Measurements from ENCODE around the gene B3GNT9.
A peak's percentile ranks its signal among the peaks of the same experiment; 100 is the strongest.

Gene B3GNT9

DNA sequence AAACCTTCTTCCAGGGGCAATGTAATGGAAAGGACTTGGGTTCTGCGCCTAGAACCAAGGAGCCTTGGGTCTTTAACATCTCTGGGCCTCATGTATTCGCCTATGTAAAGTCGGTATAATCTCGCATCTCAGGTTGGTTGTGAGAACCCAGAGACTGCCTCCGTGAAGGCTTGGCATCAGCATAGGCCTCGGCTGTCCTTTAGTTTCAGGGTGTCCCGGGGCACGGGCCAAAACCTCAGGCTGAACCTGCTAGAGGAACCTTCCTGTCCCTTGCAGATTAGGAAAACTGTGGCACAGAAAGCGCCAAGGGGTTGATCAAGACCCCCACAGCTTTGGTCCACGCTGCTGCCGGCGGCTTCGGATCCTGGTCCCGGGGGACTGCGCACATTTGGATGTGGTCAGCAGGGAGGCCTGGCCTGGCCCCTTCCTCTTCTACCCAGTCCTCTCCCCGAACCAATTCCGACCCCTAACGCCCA lies 41.8 kb downstream of the B3GNT9 start:
- H3K36me3 ChIP-seq (ENCODE audit: control insufficient read depth in 1 of 2, insufficient read depth in 2 of 2, low read length in 2 of 2) = no peaks in the 10 kb centered on the region
- peak overlapping the region; percentile 23 for H3K4ac ChIP-seq (ENCODE audit: low read depth, low read length)
- H4K91ac ChIP-seq (ENCODE audit: low read depth, low read length) = peak overlapping the region; percentile 40
- H2AK5ac ChIP-seq (ENCODE audit: low read length) = peak overlapping the region; percentile 18
- WGBS (ENCODE audit: extremely low coverage, insufficient coverage, insufficient read length) = no CpG with 5 or more reads among the region's 18 CpGs
- peak overlapping the region; percentile 89 for H4K12ac ChIP-seq (ENCODE audit: low read depth, low read length)
- H3K4me1 ChIP-seq (ENCODE audit: control insufficient read depth in 1 of 2, insufficient read depth in 2 of 2, low read length in 2 of 2) = peaks cover 7 to 16% of the 10 kb centered on the region in 2 experiments
- H3K9me3 ChIP-seq (ENCODE audit: insufficient read depth, low read depth, low read length) = no peaks in the 10 kb centered on the region
- H3K27me3 ChIP-seq (ENCODE audit: insufficient read depth, low read length) = no peaks in the 10 kb centered on the region
- peak overlapping the region; percentile 81 for H3K14ac ChIP-seq (ENCODE audit: low read length)
- peak overlapping the region; percentile 13 for H2BK5ac ChIP-seq (ENCODE audit: low read depth, low read length, poor library complexity)
- H2BK12ac ChIP-seq (ENCODE audit: low read length) = no peak overlapping the region
- H3K4me3 ChIP-seq (ENCODE audit: low read depth, low read length) = peak overlapping the region; percentile 75
- H3K27ac ChIP-seq (ENCODE audit: low read depth, low read length) = peak overlapping the region; percentile 63
- H4K8ac ChIP-seq (ENCODE audit: low read depth, low read length) = peak overlapping the region; percentile 79
- H3K79me1 ChIP-seq (ENCODE audit: low read length) = peaks cover 8% of the 10 kb centered on the region
- peak overlapping the region; percentile 53 for H3K18ac ChIP-seq (ENCODE audit: low read length)
- peak overlapping the region; percentile 17 for H3K23ac ChIP-seq (ENCODE audit: low read length)
- peak overlapping the region; percentile 54 for H2AFZ ChIP-seq (ENCODE audit: insufficient read depth, low read length, poor library complexity)
- peaks cover 12% of the 10 kb centered on the region for H3K79me2 ChIP-seq (ENCODE audit: control insufficient read depth, insufficient read depth, low read length, poor library complexity)
- H3K4me2 ChIP-seq (ENCODE audit: low read length) = peak overlapping the region; percentile 75
- peak overlapping the region; percentile 26 for H2BK120ac ChIP-seq (ENCODE audit: insufficient read depth, low read length, poor library complexity)
- H3K9ac ChIP-seq (ENCODE audit: low read length) = peak overlapping the region; percentile 80
- DNase-seq = no peak

DNA sequence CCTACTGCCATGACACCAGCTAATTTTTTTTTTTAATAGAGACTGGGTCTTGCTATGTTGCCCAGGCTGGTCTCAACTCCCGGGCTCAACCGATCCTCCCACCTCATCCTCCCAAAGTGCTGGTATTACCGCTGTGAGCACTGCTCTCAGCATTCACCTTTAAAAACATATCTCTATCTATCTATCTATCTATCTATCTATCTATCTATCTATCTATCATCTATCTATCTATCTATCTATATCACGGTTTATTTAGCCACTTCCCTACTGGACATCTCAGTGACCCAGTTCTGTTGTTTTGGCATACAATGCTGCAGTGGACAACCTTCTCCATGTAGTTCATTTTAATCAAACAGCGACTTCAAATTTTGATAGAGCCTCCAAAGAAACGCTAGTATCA lies 42.3 kb downstream of the B3GNT9 start:
- WGBS (ENCODE audit: extremely low coverage, insufficient coverage, insufficient read length) = no CpG with 5 or more reads among the region's 6 CpGs
- H3K4me2 ChIP-seq (ENCODE audit: low read length) = no peak overlapping the region
- H3K9ac ChIP-seq (ENCODE audit: low read length) = no peak overlapping the region
- no peak overlapping the region for H2AK5ac ChIP-seq (ENCODE audit: low read length)
- H3K23ac ChIP-seq (ENCODE audit: low read length) = no peak overlapping the region
- peaks cover 12% of the 10 kb centered on the region for H3K79me2 ChIP-seq (ENCODE audit: control insufficient read depth, insufficient read depth, low read length, poor library complexity)
- no peak overlapping the region for H2BK12ac ChIP-seq (ENCODE audit: low read length)
- no peak overlapping the region for H3K4me3 ChIP-seq (ENCODE audit: low read depth, low read length)
- H3K36me3 ChIP-seq (ENCODE audit: control insufficient read depth in 1 of 2, insufficient read depth in 2 of 2, low read length in 2 of 2) = no peaks in the 10 kb centered on the region
- no peak overlapping the region for H4K12ac ChIP-seq (ENCODE audit: low read depth, low read length)
- H3K4me1 ChIP-seq (ENCODE audit: control insufficient read depth in 1 of 2, insufficient read depth in 2 of 2, low read length in 2 of 2) = peaks cover 7 to 16% of the 10 kb centered on the region in 2 experiments
- no peak overlapping the region for H2AFZ ChIP-seq (ENCODE audit: insufficient read depth, low read length, poor library complexity)
- no peak overlapping the region for H2BK5ac ChIP-seq (ENCODE audit: low read depth, low read length, poor library complexity)
- H2BK120ac ChIP-seq (ENCODE audit: insufficient read depth, low read length, poor library complexity) = no peak overlapping the region
- H4K8ac ChIP-seq (ENCODE audit: low read depth, low read length) = no peak overlapping the region
- H3K27me3 ChIP-seq (ENCODE audit: insufficient read depth, low read length) = no peaks in the 10 kb centered on the region
- no peak for DNase-seq
- H3K4ac ChIP-seq (ENCODE audit: low read depth, low read length) = no peak overlapping the region
- no peak overlapping the region for H3K18ac ChIP-seq (ENCODE audit: low read length)
- H4K91ac ChIP-seq (ENCODE audit: low read depth, low read length) = no peak overlapping the region
- H3K79me1 ChIP-seq (ENCODE audit: low read length) = peaks cover 8% of the 10 kb centered on the region
- H3K27ac ChIP-seq (ENCODE audit: low read depth, low read length) = no peak overlapping the region
- H3K14ac ChIP-seq (ENCODE audit: low read length) = no peak overlapping the region
- H3K9me3 ChIP-seq (ENCODE audit: insufficient read depth, low read depth, low read length) = no peaks in the 10 kb centered on the region

DNA sequence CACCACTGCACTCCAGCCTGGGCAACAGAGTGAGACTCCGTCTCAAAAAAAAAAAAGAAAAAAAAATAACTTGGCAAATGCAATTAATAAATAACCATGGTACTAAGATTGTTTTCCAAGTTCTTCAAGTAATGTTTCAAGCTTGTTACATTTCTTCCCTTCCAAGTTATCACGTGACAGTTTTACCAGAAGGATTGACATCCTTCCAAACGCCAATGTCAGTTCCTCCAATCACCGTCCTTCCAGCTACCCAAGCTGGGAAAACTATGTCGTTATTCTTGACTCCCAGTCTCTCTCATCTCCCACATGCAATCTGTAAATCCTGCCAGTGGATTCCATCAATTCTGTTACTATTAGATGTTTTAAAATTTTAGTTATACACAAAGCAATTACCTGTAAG lies 44.9 kb downstream of the B3GNT9 start:
- H3K4me2 ChIP-seq (ENCODE audit: low read length) = no peak overlapping the region
- H4K91ac ChIP-seq (ENCODE audit: low read depth, low read length) = no peak overlapping the region
- H3K23ac ChIP-seq (ENCODE audit: low read length) = no peak overlapping the region
- H3K18ac ChIP-seq (ENCODE audit: low read length) = no peak overlapping the region
- no peaks in the 10 kb centered on the region for H3K9me3 ChIP-seq (ENCODE audit: insufficient read depth, low read depth, low read length)
- no peak overlapping the region for H4K12ac ChIP-seq (ENCODE audit: low read depth, low read length)
- H3K27me3 ChIP-seq (ENCODE audit: insufficient read depth, low read length) = no peaks in the 10 kb centered on the region
- H3K14ac ChIP-seq (ENCODE audit: low read length) = no peak overlapping the region
- H4K8ac ChIP-seq (ENCODE audit: low read depth, low read length) = no peak overlapping the region
- no peak overlapping the region for H2BK12ac ChIP-seq (ENCODE audit: low read length)
- no peak overlapping the region for H2AFZ ChIP-seq (ENCODE audit: insufficient read depth, low read length, poor library complexity)
- no peak overlapping the region for H3K4me3 ChIP-seq (ENCODE audit: low read depth, low read length)
- H3K36me3 ChIP-seq (ENCODE audit: control insufficient read depth in 1 of 2, insufficient read depth in 2 of 2, low read length in 2 of 2) = no peaks in the 10 kb centered on the region
- H3K4me1 ChIP-seq (ENCODE audit: control insufficient read depth in 1 of 2, insufficient read depth in 2 of 2, low read length in 2 of 2) = peaks cover 7 to 11% of the 10 kb centered on the region in 2 experiments
- DNase-seq = no peak
- no CpG with 5 or more reads among the region's 5 CpGs for whole genome bisulfite sequencing (ENCODE audit: extremely low coverage, insufficient coverage, insufficient read length)
- H3K79me1 ChIP-seq (ENCODE audit: low read length) = peaks cover 8% of the 10 kb centered on the region
- no peak overlapping the region for H2BK120ac ChIP-seq (ENCODE audit: insufficient read depth, low read length, poor library complexity)
- H2BK5ac ChIP-seq (ENCODE audit: low read depth, low read length, poor library complexity) = no peak overlapping the region
- H3K27ac ChIP-seq (ENCODE audit: low read depth, low read length) = no peak overlapping the region
- no peak overlapping the region for H3K9ac ChIP-seq (ENCODE audit: low read length)
- H3K79me2 ChIP-seq (ENCODE audit: control insufficient read depth, insufficient read depth, low read length, poor library complexity) = peaks cover 12% of the 10 kb centered on the region
- H3K4ac ChIP-seq (ENCODE audit: low read depth, low read length) = no peak overlapping the region
- no peak overlapping the region for H2AK5ac ChIP-seq (ENCODE audit: low read length)

DNA sequence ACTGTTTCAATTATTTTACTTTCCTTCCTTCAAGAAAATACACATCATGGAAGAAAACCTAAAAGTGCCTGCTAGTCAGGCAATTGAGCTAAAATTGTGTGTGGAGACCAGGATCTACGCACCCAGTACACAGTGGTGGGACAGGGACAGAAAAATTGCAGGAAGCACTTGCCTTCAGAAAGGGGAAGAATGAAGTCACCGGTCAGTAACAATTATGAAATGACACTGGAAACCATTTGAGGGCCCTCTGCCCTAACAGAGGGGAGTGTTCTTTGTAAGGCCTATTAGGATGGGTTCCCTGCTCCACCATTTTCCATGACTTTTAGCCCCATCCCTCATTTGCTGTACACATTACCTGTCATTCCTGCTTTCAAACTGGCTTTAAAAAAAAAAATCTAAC lies 45.6 kb downstream of the B3GNT9 start:
- H4K12ac ChIP-seq (ENCODE audit: low read depth, low read length) = no peak overlapping the region
- peaks cover 7 to 8% of the 10 kb centered on the region in 2 experiments for H3K4me1 ChIP-seq (ENCODE audit: control insufficient read depth in 1 of 2, insufficient read depth in 2 of 2, low read length in 2 of 2)
- H3K18ac ChIP-seq (ENCODE audit: low read length) = no peak overlapping the region
- H2BK5ac ChIP-seq (ENCODE audit: low read depth, low read length, poor library complexity) = no peak overlapping the region
- WGBS (ENCODE audit: extremely low coverage, insufficient coverage, insufficient read length) = no CpG with 5 or more reads among the region's 2 CpGs
- DNase-seq = no peak
- H2AK5ac ChIP-seq (ENCODE audit: low read length) = no peak overlapping the region
- H4K8ac ChIP-seq (ENCODE audit: low read depth, low read length) = no peak overlapping the region
- no peaks in the 10 kb centered on the region for H3K9me3 ChIP-seq (ENCODE audit: insufficient read depth, low read depth, low read length)
- H3K23ac ChIP-seq (ENCODE audit: low read length) = no peak overlapping the region
- H2AFZ ChIP-seq (ENCODE audit: insufficient read depth, low read length, poor library complexity) = no peak overlapping the region
- H3K27me3 ChIP-seq (ENCODE audit: insufficient read depth, low read length) = no peaks in the 10 kb centered on the region
- peaks cover 9% of the 10 kb centered on the region for H3K79me2 ChIP-seq (ENCODE audit: control insufficient read depth, insufficient read depth, low read length, poor library complexity)
- H2BK12ac ChIP-seq (ENCODE audit: low read length) = no peak overlapping the region
- H3K4ac ChIP-seq (ENCODE audit: low read depth, low read length) = no peak overlapping the region
- no peak overlapping the region for H3K4me2 ChIP-seq (ENCODE audit: low read length)
- H3K79me1 ChIP-seq (ENCODE audit: low read length) = peaks cover 8% of the 10 kb centered on the region
- no peak overlapping the region for H4K91ac ChIP-seq (ENCODE audit: low read depth, low read length)
- no peak overlapping the region for H3K4me3 ChIP-seq (ENCODE audit: low read depth, low read length)
- H3K36me3 ChIP-seq (ENCODE audit: control insufficient read depth in 1 of 2, insufficient read depth in 2 of 2, low read length in 2 of 2) = no peaks in the 10 kb centered on the region
- H3K9ac ChIP-seq (ENCODE audit: low read length) = no peak overlapping the region
- H3K14ac ChIP-seq (ENCODE audit: low read length) = no peak overlapping the region
- H2BK120ac ChIP-seq (ENCODE audit: insufficient read depth, low read length, poor library complexity) = no peak overlapping the region
- H3K27ac ChIP-seq (ENCODE audit: low read depth, low read length) = no peak overlapping the region
